GM18520 (cell line): ENCODE data around the gene KCNIP1.
"Not testable (repeated sequence)": the region's sequence is repeated elsewhere in the genome, so short reads cannot be mapped to it uniquely, and the experiment has no call there.

Source experiments
- ATAC-seq: cut with Tn5 transposase; IDR thresholded peaks from one replicate; pipeline ENCODE4 v1.9.1; 2021; ENCODE audit not compliant: unreplicated experiment

The KCNIP1 gene

GRCh38 chr5:170745481-170746071, 241.8 kb downstream of the KCNIP1 start:
- no peak for ATAC-seq

- ATAC-seq = no peak
Measured at GRCh38 chr5:170746075-170746960, 242.5 kb downstream of the KCNIP1 start.

- no peak for ATAC-seq
Measured at GRCh38 chr5:170746961-170747340, 243.1 kb downstream of the KCNIP1 start.

- ATAC-seq = no peak
Measured at GRCh38 chr5:170747357-170747756, 243.5 kb downstream of the KCNIP1 start.

GRCh38 chr5:170747851-170748250, 244.0 kb downstream of the KCNIP1 start:
- ATAC-seq = no peak

- ATAC-seq = no peak
Measured at GRCh38 chr5:170748951-170749471, 245.2 kb downstream of the KCNIP1 start.

GRCh38 chr5:170749911-170750431, 246.2 kb downstream of the KCNIP1 start:
- ATAC-seq = no peak

GRCh38 chr5:170750791-170751190, 247.0 kb downstream of the KCNIP1 start:
- ATAC-seq = no peak

GRCh38 chr5:170751631-170752030, 247.8 kb downstream of the KCNIP1 start:
- ATAC-seq = no peak

- no peak for ATAC-seq
Measured at GRCh38 chr5:170752257-170753215, 248.7 kb downstream of the KCNIP1 start.

- no peak for ATAC-seq
Measured at GRCh38 chr5:170753311-170753710, 249.5 kb downstream of the KCNIP1 start.

- not testable (repeated sequence) for ATAC-seq
Measured at GRCh38 chr5:170754508-170754907, 250.7 kb downstream of the KCNIP1 start.

- no peak for ATAC-seq
Measured at GRCh38 chr5:170755679-170756456, 252.0 kb downstream of the KCNIP1 start.

GRCh38 chr5:170756691-170757090, 252.9 kb downstream of the KCNIP1 start:
- no peak for ATAC-seq

- ATAC-seq = peak; percentile 75
Measured at GRCh38 chr5:170757182-170757601, 253.4 kb downstream of the KCNIP1 start.

- ATAC-seq = no peak
Measured at GRCh38 chr5:170757669-170758068, 253.8 kb downstream of the KCNIP1 start.

- ATAC-seq = no peak
Measured at GRCh38 chr5:170758481-170758880, 254.7 kb downstream of the KCNIP1 start.

GRCh38 chr5:170760113-170760512, 256.3 kb downstream of the KCNIP1 start:
- ATAC-seq = no peak

GRCh38 chr5:170761048-170761707, 257.4 kb downstream of the KCNIP1 start:
- no peak for ATAC-seq

GRCh38 chr5:170761708-170762066, 257.9 kb downstream of the KCNIP1 start:
- ATAC-seq = no peak
